Activated CD4-positive, alpha-beta T cell treated with anti-CD3 and anti-CD28 coated beads, Interleukin-2, amount 50 U/mL, for 48 hours (primary cell): Measurements from ENCODE around the gene PLXNA3.

Experiments
- DNase-seq, 2 experiments: peaks; one replicate each; pipeline ENCODE4 v3.0.0-alpha.2; 2020

Gene PLXNA3

GRCh38 chrX:154506483-154507332 lies 48.6 kb downstream of the PLXNA3 start:
- DNase-seq = no peak

GRCh38 chrX:154507673-154508383 lies 49.7 kb downstream of the PLXNA3 start:
- DNase-seq = no peak

GRCh38 chrX:154508384-154508745 lies 50.3 kb downstream of the PLXNA3 start:
- DNase-seq = no peak

GRCh38 chrX:154509455-154509854 lies 51.4 kb downstream of the PLXNA3 start:
- no peak for DNase-seq

GRCh38 chrX:154511761-154512160 lies 53.7 kb downstream of the PLXNA3 start:
- DNase-seq = no peak

GRCh38 chrX:154512879-154513553 lies 54.9 kb downstream of the PLXNA3 start:
- DNase-seq = no peak

GRCh38 chrX:154513716-154514115 lies 55.6 kb downstream of the PLXNA3 start:
- DNase-seq = no peak

GRCh38 chrX:154515090-154515965 lies 57.2 kb downstream of the PLXNA3 start:
- peak; percentile 10 to 36 for DNase-seq

- peak; percentile 93 for DNase-seq
Measured at GRCh38 chrX:154515966-154516655, 58.0 kb downstream of the PLXNA3 start, which contains the start of gene FAM3A. Gene FAM3A, minus strand, starts transcription at chrX:154516232. Its CDS starts 460 bp downstream, at chrX:154515772.

GRCh38 chrX:154516656-154517100 lies 58.6 kb downstream of the PLXNA3 start:
- DNase-seq = no peak

GRCh38 chrX:154517101-154517781 lies 59.2 kb downstream of the PLXNA3 start:
- no peak for DNase-seq

GRCh38 chrX:154519389-154519788 lies 61.3 kb downstream of the PLXNA3 start:
- DNase-seq = no peak

- DNase-seq = no peak
Measured at GRCh38 chrX:154525606-154526490, 67.8 kb downstream of the PLXNA3 start.

GRCh38 chrX:154526901-154527675 lies 69.0 kb downstream of the PLXNA3 start:
- peak; percentile 70 to 77 for DNase-seq
